Endothelial cell of umbilical vein (primary cell): Measurements from ENCODE around the gene NFYA. TPM values are rescaled to one million over a fixed set of nuclear protein-coding genes. Genes with fewer than 3 reads are reported as not detected.

Source experiments
- BruUV-seq: library from RNA; stranded (reverse); fragments of 400-500 nt; replicated peaks from 2 replicates; lab custom pipeline; 2021; lab: Mats Ljungman, UMichigan
- CTCF ChIA-PET: fragments of 300-600, 350-600 bp; sonication (Branson Sonifier 250); formaldehyde crosslinking; loops from one replicate; lab custom pipeline; 2021; ENCODE audit warnings: antibody characterized with exemption, inconsistent platforms; lab: Charles Lee
- POLR2A ChIA-PET: fragments of 300-600, 350-600 bp; sonication (Branson Sonifier 250); formaldehyde crosslinking; loops from one replicate; lab custom pipeline; 2021; ENCODE audit warnings: antibody characterized with exemption, inconsistent platforms; lab: Charles Lee
- DNase-seq: peaks from one replicate; pipeline ENCODE4 v3.0.0-alpha.2; 2011; ENCODE audit warnings: low read depth, low spot score
- FAIRE-seq: peaks from 2 replicates; lab custom pipeline; 2011; peaks lifted over from hg19 to GRCh38; lab: Jason Lieb, UNC
- H2AFZ ChIP-seq: 2 replicates; pipeline ENCODE4 v1.6.0; 2012; ENCODE audit warnings: low read depth, low read length, control low read depth, inconsistent platforms
- H3K27ac ChIP-seq: 2 replicates; pipeline ENCODE4 v1.5.1; 2011; ENCODE audit warnings: low read depth, mild to moderate bottlenecking, control low read depth, low read length, moderate library complexity; ENCODE audit not compliant: insufficient read depth
- H3K27me3 ChIP-seq, 2 experiments: 2 replicates each; pipeline versions ENCODE4 v1.6.0 to v1.6.1; 2011; ENCODE audit warnings: low read length in 2 of 2, mixed read lengths in 1 of 2; ENCODE audit not compliant: control insufficient read depth in 2 of 2, insufficient read depth in 2 of 2
- H3K36me3 ChIP-seq, 2 experiments: 2 replicates in 1 of 2; 3 replicates in 1 of 2; pipeline ENCODE4 v1.5.1; 2011; ENCODE audit warnings: low read length in 2 of 2, mild to moderate bottlenecking in 1 of 2, moderate library complexity in 1 of 2; ENCODE audit not compliant: control insufficient read depth in 2 of 2, insufficient read depth in 2 of 2; ENCODE audit errors: extremely low read depth in 1 of 2
- H3K4me1 ChIP-seq: 3 replicates; pipeline ENCODE4 v1.5.1; 2011; ENCODE audit warnings: mild to moderate bottlenecking, low read length; ENCODE audit not compliant: control insufficient read depth, insufficient read depth; ENCODE audit errors: extremely low read depth
- H3K4me2 ChIP-seq: 2 replicates; pipeline ENCODE4 v1.6.1; 2011; ENCODE audit warnings: low read length, control low read depth, mixed read lengths; ENCODE audit not compliant: insufficient read depth
- H3K4me3 ChIP-seq, 3 experiments: fragments of 200-600 bp in 1 of 3; sonication (generic), shearing (Covaris generic) in 1 of 3; replicated peaks in 1 of 3; 2 replicates each; pipeline ENCODE4 v1.5.1; 2011 to 2016; ENCODE audit warnings: control low read depth in 3 of 3, low read length in 3 of 3, mild to moderate bottlenecking in 2 of 3, inconsistent platforms in 1 of 3, low read depth in 1 of 3, moderate library complexity in 1 of 3; ENCODE audit not compliant: insufficient read depth in 1 of 3
- H3K79me2 ChIP-seq: 2 replicates; pipeline ENCODE4 v1.6.0; 2012; ENCODE audit warnings: low read length, inconsistent platforms; ENCODE audit not compliant: control insufficient read depth, insufficient read depth
- H3K9ac ChIP-seq: replicated peaks from 2 replicates; pipeline ENCODE3; 2011; ENCODE audit warnings: low read length, control low read depth; ENCODE audit not compliant: insufficient read depth; ENCODE audit errors: extremely low read depth
- H3K9me1 ChIP-seq: replicated peaks from 3 replicates; pipeline ENCODE4 v1.6.0; 2011; ENCODE audit warnings: mild to moderate bottlenecking, low read length; ENCODE audit not compliant: control insufficient read depth, insufficient read depth; ENCODE audit errors: extremely low read depth
- H3K9me3 ChIP-seq: replicated peaks from 2 replicates; pipeline ENCODE4 v1.5.1; 2012; ENCODE audit warnings: low read length, inconsistent platforms; ENCODE audit not compliant: control insufficient read depth, insufficient read depth
- H4K20me1 ChIP-seq: replicated peaks from 2 replicates; pipeline ENCODE3; 2011; ENCODE audit warnings: mild to moderate bottlenecking, low read length; ENCODE audit not compliant: control insufficient read depth, insufficient read depth; ENCODE audit errors: extremely low read depth
- CTCF ChIP-seq, 2 donors: IDR thresholded peaks; 1 replicate in 1 of 2; 2 replicates in 1 of 2; pipeline ENCODE4 v1.5.1; 2011; ENCODE audit warnings: low read length in 2 of 2, mild to moderate bottlenecking in 2 of 2, moderate library complexity in 2 of 2, control low read depth in 1 of 2, inconsistent platforms in 1 of 2, low read depth in 1 of 2; ENCODE audit not compliant: insufficient read depth in 1 of 2; ENCODE audit errors: extremely low read depth in 1 of 2
- EZH2 ChIP-seq: IDR thresholded peaks from 2 replicates; pipeline ENCODE4 v1.6.1; 2012; ENCODE audit warnings: borderline replicate concordance, low read depth, mild to moderate bottlenecking, moderate library complexity, low read length, inconsistent platforms; ENCODE audit not compliant: severe bottlenecking
- FOS ChIP-seq: IDR thresholded peaks from 2 replicates; pipeline ENCODE4 v1.6.1; 2011; ENCODE audit warnings: mild to moderate bottlenecking, low read length, moderate library complexity, borderline replicate concordance; ENCODE audit not compliant: insufficient read depth
- dilution Hi-C: fragments of 300-500 bp; cut with MboI; formaldehyde crosslinking; loops from one replicate; pipeline ENCODE4 v1.15.0; 2019; ENCODE audit warnings: low sequenced_read_pairs; ENCODE audit not compliant: extremely low pct_ligation_motif_present
- intact Hi-C: fragments of 100-400 bp; cut with micrococcal nuclease; formaldehyde crosslinking; loops from one replicate; pipeline ENCODE4 v1.10.0; 2022
- polyA plus RNA-seq, 4 experiments: library from polyadenylated mRNA; depleted of rRNA in 3 of 4; stranded (reverse) in 3 of 4; unstranded in 1 of 4; fragments of >200 nt; gene quantifications; 2 replicates each; pipeline versions ENCODE4 v1.2.1 to v1.2.3, GENCODE V29; 2011 to 2012; ENCODE audit warnings: missing spikeins in 1 of 4
- total RNA-seq: library from RNA; stranded (reverse); gene quantifications from 2 replicates; pipeline ENCODE4 v1.2.3, GENCODE V29; 2021
- TF ChIP-seq, protein P1 (sequence below): IDR thresholded peaks from 2 replicates; pipeline ENCODE4 v1.6.1; 2011; ENCODE audit not compliant: insufficient read depth, insufficient read length

The NFYA gene
- total and polyA plus RNA-seq, 2 donors (not counting 3 experiments of a cell fraction or from before 2014, with no cell fraction given) = 13.1 to 29.0 TPM

- H3K9ac ChIP-seq = no peak overlapping the region
- no peak overlapping the region for H3K27ac ChIP-seq
- H2AFZ ChIP-seq = no peak overlapping the region
- ChIA-PET POLR2A (no interaction called here), CTCF (interaction anchor here (1.0 kb wide), 1 partner anchor 10 kb away, joined by 3 read pairs; no protein-coding TSS in a partner anchor)
- H3K27me3 ChIP-seq = no peaks in the 10 kb centered on the region
- no peak for FAIRE-seq
- H3K4me1 ChIP-seq = no peaks in the 10 kb centered on the region
- no TSS peak for BruUV-seq
- no peak overlapping the region for H3K4me3 ChIP-seq
- dilution Hi-C loops = no loop called here
- H3K9me3 ChIP-seq = no peaks in the 10 kb centered on the region
- no peak for TF ChIP-seq EZH2
- TF ChIP-seq CTCF (IDR thresholded peaks at IDR 0.05; ENCODE audit: extremely low read depth in 1 of 2, insufficient read depth in 1 of 2, low read depth in 1 of 2, low read length in 2 of 2) = no peak
- TF ChIP-seq FOS = no peak
- TF ChIP-seq, protein P1, sequence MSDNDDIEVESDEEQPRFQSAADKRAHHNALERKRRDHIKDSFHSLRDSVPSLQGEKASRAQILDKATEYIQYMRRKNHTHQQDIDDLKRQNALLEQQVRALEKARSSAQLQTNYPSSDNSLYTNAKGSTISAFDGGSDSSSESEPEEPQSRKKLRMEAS = no peak
- no peak overlapping the region for H3K4me2 ChIP-seq
- no peaks in the 10 kb centered on the region for H3K9me1 ChIP-seq
- no peaks in the 10 kb centered on the region for H3K36me3 ChIP-seq
- H3K79me2 ChIP-seq = no peaks in the 10 kb centered on the region
- no peak for DNase-seq
- intact Hi-C loops = no loop called here
- H4K20me1 ChIP-seq = no peaks in the 10 kb centered on the region
Measured at GRCh38 chr6:41135062-41135832, 62.5 kb downstream of the NFYA start.
